AG04449 (cell line): ENCODE data around the gene CCR5.

Experiments
- CTCF ChIA-PET: fragments of 350-600 bp; formaldehyde crosslinking; extraction: SDS; loops from one replicate; lab custom pipeline; 2021; ENCODE audit warnings: antibody characterized with exemption; lab: Yijun Ruan, JAX
- POLR2A ChIA-PET: fragments of 400-600, 350-600 bp; formaldehyde crosslinking; extraction: SDS; loops from one replicate; lab custom pipeline; 2020; ENCODE audit warnings: antibody characterized with exemption, inconsistent platforms; lab: Yijun Ruan, JAX
- DNase-seq: peaks from one replicate; pipeline ENCODE4 v3.0.0-alpha.2; 2010; ENCODE audit warnings: low read depth, low spot score
- H3K4me3 ChIP-seq: 2 replicates; pipeline ENCODE4 v1.5.1; 2011; ENCODE audit warnings: low read depth, mild to moderate bottlenecking, control low read depth, low read length
- CTCF ChIP-seq: IDR thresholded peaks from one replicate; pipeline ENCODE4 v1.5.1; 2011; ENCODE audit warnings: mild to moderate bottlenecking, moderate library complexity, low read length, control low read depth, inconsistent platforms; ENCODE audit not compliant: insufficient read depth; ENCODE audit errors: missing control alignments

Gene CCR5

GRCh38 chr3:46356276-46356675 lies 14.5 kb upstream of the CCR5 start:
- CTCF ChIA-PET = no interaction called here
- POLR2A ChIA-PET = no interaction called here
- H3K4me3 ChIP-seq = no peak overlapping the region
- no peak for TF ChIP-seq CTCF
- DNase-seq = no peak

GRCh38 chr3:46356909-46357308 lies 13.8 kb upstream of the CCR5 start:
- ChIA-PET CTCF (no interaction called here), POLR2A (no interaction called here)
- H3K4me3 ChIP-seq = no peak overlapping the region
- TF ChIP-seq CTCF = no peak
- no peak for DNase-seq

GRCh38 chr3:46358466-46358865 lies 12.3 kb upstream of the CCR5 start:
- no peak overlapping the region for H3K4me3 ChIP-seq
- TF ChIP-seq CTCF = no peak
- ChIA-PET POLR2A (no interaction called here), CTCF (no interaction called here)
- no peak for DNase-seq

GRCh38 chr3:46359733-46360493 lies 10.8 kb upstream of the CCR5 start:
- no peak for DNase-seq
- no peak overlapping the region for H3K4me3 ChIP-seq
- CTCF ChIA-PET = interaction anchor here (1.1 to 3.0 kb wide), 3 partner anchors 12 to 281 kb away, joined by 3 to 9 read pairs (median 3); partner anchors contain the start of gene CCR5
- POLR2A ChIA-PET = no interaction called here
- TF ChIP-seq CTCF = no peak

- POLR2A ChIA-PET = no interaction called here
- CTCF ChIA-PET = interaction anchor here (3.0 kb wide), 1 partner anchor 11 kb away, joined by 9 read pairs; the partner anchor contains the start of gene CCR5
- TF ChIP-seq CTCF = no peak
- H3K4me3 ChIP-seq = no peak overlapping the region
- no peak for DNase-seq
Measured at GRCh38 chr3:46360907-46361306, 9.8 kb upstream of the CCR5 start.

- ChIA-PET CTCF (interaction anchor here (3.0 kb wide), 1 partner anchor 10 kb away, joined by 9 read pairs; the partner anchor contains the start of gene CCR5), POLR2A (no interaction called here)
- no peak for DNase-seq
- H3K4me3 ChIP-seq = no peak overlapping the region
- TF ChIP-seq CTCF = no peak
Measured at GRCh38 chr3:46361408-46362283, 9.1 kb upstream of the CCR5 start.
